ENCODE measurements around the gene CNFN.
A peak's percentile ranks its signal among the peaks of the same experiment; 100 is the strongest.

CNFN gene

GRCh38 chr19:42407816-42408175, 17.7 kb upstream of the CNFN start:
- no peak for FAIRE-seq

- FAIRE-seq: no peak
Observed at GRCh38 chr19:42407085-42407815, 17.2 kb upstream of the CNFN start.

- FAIRE-seq: no peak
Observed at GRCh38 chr19:42406111-42406510, 16.0 kb upstream of the CNFN start.

DNA sequence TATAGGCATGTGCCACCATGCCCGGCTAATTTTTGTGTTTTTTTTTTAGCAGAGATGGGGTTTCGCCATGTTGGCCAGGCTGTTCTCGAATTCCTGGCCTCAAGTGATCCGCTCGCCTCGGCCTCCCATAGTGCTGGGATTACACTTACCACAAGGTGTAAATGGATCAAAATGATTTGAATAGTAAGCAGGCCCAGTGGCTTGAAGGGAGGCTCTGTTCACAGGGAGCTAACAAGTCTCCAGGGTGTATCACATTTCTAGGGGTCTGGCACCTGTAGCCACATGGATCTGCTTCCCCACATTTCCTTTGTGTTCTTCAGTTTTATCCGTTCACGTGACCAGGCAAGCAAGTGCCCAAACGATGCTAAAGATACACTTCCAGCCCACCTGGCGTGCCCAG, 13.5 kb upstream of the CNFN start:
- FAIRE-seq: no peak

DNA sequence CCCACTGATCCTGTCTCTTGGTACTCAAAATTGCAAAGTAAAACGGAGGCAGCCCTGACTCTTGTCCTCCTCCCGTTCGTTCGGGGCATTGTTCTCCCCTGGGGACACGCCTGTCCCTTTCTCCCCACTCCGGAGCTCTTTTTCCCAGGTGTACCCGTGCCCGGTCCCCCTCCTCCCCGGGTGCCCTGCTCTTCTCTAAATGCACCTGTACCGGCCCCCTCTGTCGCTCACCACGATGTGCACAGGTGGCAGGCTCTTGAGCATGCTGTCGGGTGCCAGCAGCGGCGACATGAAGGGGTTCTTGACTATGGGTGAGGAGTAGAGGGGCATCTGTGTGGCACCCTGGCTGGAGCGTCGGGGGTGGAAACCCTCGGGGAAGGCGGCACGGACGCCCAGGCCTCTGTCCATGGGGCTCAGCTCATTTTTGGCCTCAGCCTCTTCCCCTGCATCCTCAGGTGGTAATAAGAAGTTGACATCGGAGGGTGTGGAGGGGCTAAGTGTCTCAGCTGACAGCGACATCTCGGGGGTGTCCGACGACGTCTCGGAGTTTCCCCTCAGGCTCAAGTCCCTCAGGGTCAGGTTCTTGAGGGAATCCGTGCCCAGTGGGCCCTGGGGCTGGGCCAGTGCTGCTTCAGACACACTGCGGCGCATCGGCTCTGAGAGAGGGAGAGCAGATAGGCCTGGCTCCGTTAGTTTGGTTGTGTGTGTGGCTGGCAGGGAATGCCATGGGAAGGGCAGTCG, 12.4 kb upstream of the CNFN start:
- FAIRE-seq: no peak

DNA sequence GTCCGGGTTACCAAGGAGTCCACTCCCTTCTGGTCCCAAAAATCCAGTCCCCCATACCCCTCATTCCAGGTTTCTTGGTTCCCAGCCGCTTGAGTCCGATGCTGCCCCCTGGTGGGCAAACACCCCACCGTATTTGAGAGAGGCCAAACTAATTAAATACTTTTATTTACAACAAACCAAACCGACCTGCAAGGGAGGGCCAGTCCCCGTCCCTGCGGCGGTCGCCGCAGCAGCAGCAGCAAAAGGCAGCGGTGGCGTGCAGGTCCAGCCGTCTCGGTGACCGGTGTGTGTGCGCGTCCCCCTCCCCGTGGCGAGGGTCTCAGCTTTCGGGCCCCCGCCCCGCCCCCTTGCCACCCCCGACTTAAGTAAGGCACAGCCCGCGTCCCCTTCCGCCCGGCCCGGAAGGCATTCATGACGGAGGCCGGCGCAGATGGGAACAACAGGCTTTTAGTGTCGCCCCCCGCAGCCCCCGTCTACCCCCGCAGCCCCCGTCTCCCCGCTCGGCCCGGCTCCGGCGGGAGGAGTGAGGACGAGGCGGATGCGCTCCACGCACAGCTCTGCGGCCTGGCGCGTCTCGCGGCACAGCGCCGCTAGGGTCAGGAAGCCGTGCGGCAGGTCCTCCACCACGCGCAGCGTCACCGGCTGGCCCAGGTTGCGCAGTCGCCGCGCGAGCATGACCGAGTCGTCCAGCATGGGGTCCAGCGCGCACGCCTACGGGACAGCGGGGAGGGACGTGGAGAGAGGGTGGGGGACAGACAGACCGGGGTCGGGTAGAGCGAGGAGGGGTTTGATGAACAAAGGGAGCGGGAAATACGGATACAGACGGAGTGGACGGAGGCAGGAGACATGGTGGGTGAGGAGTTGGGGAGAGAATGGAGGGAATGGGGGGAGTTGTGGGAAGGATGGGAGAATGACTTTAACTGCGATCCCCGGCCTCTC, 11.5 kb upstream of the CNFN start:
- FAIRE-seq: no peak

DNA sequence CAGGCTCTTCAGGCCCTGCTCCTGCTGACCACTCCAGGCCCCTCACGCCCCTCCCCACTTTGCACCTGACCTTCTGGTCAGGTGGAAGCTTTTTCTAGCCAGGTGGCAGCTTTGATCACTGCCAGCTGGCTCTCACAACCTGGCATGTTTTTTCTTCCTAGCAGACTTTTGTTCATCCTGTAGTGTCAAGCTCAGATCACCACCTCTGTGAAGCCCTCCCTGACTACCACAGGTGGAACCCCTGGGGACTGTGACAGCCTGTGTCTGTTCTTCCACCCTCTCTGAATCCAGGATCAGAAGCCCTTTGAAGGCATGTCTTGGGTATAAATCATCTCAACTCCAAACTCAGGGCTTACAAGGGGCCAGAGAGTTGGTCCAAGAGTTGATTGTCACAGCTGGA, 10.3 kb upstream of the CNFN start:
- FAIRE-seq: no peak

DNA sequence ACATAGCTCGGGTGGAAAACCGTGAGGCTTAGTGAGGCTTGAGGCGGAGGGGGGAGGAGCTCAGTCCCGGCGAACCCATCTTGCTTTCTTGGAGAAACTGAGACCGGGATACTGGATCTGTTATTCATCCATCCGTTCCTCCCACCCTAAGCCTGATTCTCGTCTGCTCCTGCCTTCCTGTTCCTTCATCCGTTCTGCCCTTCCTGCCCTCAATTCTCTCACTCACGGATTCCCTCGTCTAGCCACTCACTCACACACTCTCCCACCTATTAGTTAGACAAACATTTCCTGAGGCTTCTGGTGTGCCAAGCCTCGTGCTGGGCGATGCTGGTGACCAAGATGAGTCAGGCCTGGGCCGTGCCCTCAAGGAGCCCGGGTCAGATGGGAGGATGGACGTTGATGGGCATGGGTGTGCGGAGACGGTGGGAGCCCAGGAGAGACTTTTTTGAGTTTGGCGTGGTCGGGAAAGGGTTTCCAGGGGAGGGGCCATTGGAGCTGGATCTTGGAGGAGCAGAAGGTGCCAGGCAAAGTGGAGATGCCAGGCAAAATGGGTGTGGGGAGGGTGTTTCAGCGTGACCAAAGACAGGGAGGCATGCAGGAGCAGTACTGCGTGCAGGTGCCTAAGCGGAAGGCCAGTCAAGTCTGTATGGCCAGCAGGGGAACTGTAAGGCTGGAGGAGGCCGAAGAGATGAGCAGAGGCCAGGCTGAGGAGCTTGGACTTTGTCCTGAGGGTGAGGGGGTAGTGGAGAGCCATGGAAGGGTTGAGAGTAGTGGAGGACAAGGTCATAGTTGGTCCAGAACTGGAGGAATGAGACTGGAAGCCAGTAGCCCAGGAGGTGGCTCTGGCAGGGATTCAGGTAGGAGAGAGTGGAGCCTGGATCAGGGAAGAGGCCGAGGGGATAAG, 7.4 kb upstream of the CNFN start:
- FAIRE-seq: no peak

GRCh38 chr19:42396381-42397262, 6.5 kb upstream of the CNFN start:
- FAIRE-seq: peak; percentile 99

DNA sequence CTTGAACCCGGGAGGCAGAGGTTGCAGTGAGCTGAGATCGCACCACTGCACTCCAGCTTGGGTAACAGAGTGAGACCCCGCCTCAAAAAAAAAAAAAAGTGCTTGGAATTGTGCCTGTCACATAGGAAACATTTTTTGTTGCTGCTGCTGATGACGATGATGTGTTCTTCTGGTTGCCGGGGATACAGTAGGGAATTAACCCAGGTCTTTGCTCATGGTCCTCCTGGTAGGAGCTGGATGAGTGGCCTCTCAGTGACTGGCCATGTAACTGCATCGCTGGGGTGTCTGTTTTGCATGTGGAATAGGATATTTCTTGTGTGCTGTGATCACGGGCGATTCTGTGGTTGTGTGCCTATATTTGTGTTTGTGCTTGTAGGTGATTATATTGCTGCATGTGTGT, 4.7 kb upstream of the CNFN start:
- FAIRE-seq: no peak

DNA sequence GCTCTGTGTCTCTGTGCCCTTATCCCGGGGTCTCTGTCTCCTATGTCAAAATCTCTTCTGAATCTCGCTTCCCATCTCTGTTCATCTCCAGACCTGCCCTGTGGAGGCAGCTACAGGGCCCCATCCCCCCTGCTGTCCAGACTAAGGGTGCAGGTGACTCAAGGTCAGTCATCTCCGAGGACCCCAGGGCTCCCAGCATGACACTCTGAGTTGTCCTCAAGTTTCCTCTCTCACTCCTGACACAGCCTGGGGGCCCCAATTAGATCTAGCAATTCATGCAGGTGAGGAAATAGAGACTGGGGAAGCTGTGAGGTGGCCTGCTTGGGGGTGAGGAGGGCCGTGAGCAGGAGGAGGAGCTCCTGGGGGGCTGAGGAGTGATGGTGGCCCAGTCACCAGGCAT, 2.1 kb upstream of the CNFN start:
- no peak for FAIRE-seq

DNA sequence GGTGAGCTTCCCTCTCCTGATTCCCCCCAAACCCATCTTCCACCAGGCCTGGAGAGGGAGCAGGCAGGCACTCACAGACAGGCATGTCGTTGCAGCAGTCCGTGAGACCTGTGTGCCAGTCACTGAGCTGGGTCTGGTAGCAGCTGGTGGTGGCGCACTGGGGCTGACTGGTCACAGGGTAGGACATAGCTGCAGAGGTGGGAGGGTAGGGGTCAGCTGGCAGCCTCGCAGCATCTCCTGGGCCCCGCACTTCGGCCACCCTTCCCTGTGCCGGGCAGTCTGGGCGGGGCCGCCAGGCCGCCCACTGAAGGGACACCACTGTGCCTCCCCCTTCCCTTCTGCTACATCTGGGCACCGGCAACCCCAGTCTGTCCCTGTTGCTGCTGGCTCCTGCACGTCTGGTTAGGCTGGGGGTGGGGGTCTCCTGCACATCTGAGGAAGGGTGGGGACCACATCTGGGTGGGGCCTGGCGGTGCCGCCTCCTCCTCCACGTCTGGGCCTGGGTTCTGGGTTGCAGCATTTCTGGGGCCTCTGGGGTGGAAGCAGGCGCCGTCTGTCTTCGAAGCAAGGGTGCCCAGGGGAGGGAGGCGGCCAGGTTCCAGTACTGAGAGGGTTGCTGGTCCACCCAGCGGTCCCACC, 1.1 kb downstream of the CNFN start:
- no peak for FAIRE-seq

DNA sequence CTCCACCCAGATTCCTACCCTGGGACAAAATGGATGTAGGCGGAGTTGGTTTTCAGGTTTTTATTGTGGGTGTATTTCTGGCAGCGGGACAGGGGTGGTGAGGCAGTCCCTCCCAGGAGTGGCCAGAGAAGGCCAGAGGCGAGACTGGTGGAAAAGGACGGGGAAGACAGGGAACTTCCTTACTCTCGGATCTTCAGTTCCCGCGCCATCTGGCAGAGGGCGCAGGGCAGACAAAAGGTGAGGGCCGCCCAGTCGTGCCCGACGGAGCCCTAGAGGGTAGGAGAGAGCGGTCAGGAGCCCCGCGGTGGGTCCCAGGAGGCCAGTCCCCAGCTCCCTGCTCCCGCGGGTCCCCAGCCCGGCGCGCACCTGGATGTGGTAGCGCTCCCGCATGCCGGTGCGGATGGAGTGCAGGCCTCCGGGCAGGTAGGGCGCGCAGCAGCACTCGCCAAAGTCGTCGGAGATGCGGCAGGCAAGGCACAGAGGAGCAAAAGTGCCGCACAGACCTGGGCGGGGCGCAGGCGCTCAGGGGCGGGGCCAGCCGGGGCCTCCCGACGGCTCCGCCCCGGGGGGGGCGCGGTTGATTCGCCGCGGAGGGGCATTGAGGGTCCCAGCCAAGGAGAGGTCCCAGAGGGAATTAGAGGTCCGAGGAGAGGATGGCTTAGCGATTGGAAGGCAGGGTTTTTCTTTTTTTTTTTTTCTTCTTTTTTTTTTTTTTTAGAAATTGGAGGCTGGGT, 3.0 kb downstream of the CNFN start:
- FAIRE-seq: no peak

GRCh38 chr19:42380155-42380554, 9.9 kb downstream of the CNFN start:
- no peak for FAIRE-seq

DNA sequence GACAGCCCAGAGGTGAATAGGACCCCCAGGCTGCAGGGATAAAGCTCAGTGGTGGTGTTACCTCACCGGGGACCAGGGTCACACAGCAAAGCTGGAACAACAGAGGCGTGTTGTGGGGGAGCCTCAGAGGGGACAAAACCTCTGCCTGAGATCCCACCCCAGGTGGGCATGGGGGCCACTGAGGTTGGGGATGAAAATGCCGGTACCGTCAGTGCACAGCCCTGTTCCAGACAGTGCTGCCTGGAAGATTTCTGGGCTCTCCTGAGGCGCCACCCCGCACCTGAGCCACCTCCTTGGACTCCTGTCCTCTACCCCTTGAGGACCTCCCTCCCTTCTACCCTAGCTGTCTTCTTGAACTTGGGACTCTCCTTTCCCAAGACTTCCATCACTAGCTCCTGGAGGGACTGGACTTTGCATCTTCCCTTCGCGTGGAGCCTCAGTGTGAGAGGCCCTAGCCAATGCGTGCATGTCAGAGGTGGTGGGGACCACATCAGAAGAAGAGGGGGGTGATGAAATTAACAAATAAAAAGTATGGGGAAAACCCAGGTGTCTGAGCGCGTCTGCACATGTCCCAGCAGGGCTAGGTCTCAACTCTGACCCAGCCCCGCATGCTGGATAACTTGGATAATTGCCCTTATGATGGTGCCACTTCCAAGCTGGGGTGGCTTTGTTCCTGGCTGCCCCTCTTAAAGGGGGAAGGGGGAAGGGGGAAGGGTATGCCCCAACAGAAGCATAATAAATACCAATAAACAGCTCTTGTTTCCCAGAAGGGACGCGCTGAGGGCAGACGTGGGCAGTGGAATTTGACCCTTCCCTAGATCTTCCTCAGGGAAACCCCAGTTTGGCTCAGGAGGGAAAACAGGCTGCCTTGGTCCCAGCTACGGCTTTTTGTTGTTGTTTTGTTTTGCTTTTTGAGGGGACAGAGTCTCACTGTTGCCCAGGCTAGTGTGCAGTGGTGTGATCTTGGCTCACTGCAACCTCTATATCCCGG, 11.6 kb downstream of the CNFN start:
- no peak for FAIRE-seq

DNA sequence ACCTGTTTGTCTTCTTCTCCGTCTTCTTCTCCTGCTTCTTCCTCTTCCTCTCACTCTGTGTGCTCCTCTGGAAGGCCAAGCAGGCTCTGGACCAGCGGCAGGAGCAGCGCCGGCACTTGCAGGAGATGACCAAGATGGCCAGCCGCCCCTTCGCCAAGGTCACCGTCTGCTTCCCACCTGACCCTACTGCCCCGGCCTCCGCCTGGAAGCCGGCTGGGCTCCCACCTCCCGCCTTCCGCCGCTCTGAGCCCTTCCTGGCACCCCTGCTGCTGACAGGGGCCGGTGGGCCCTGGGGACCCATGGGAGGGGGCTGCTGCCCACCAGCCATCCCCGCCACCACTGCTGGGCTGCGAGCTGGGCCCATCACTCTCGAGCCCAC, 13.9 kb downstream of the CNFN start:
- FAIRE-seq: no peak

- no peak for FAIRE-seq
Observed at GRCh38 chr19:42375415-42376176, 14.5 kb downstream of the CNFN start.

DNA sequence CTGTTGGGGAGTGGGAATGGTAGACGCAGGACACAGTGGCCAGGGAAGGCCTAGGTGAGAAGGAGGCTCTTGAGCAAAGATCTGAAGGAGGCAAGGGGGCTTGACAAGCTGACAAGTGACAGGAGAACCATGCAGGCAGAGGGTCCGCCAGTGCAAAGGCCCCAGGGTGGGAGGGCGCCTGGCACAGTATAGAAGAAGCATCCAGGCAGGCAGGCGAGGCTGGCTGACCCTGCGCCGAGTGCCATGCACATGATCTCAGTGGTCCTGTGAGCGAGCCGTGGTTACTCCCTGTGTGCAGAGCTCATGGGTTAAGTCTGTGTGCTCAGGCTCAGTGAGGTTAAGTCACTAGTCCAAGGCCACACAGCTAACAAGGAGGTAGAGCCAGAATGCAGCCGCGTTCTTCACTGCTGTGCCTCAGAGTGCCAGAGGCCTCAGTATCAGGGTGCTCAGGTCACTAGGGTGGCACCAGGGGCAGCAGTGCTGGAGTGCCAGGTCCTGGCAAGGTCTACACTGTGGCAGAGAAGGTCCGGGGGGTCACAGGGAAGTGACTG, 15.2 kb downstream of the CNFN start:
- no peak for FAIRE-seq

Measured in A204.1 (cell line).